SK-N-SH treated with all-trans-retinoic acid at 6 μM for 48 hours (cell line): ENCODE results near the gene LAMA2.

Experiments
- ATAC-seq: fragments of 200-7000 bp; cut with Tn5 transposase; 3 replicates; pipeline ENCODE4 v1.9.1; 2020; ENCODE audit warnings: mild to moderate bottlenecking, moderate library complexity
- ARNTL ChIP-seq: fragments of 450-650 bp; formaldehyde crosslinking; IDR thresholded peaks from 2 replicates; pipeline ENCODE4 v1.5.0; 2020; ENCODE audit warnings: low read depth, mild to moderate bottlenecking, moderate library complexity, borderline replicate concordance
- BACH2 ChIP-seq: fragments of 250-450 bp; sonication (Bioruptor Pico); IDR thresholded peaks from 2 replicates; pipeline ENCODE4 v1.9.0; 2021; ENCODE audit warnings: mild to moderate bottlenecking, borderline replicate concordance
- CSDC2 ChIP-seq: fragments of 250-450 bp; sonication (Bioruptor Pico); IDR thresholded peaks from 2 replicates; pipeline ENCODE4 v1.5.0; 2020; ENCODE audit warnings: mild to moderate bottlenecking, moderate library complexity
- ESRRG ChIP-seq: fragments of 250-450 bp; sonication (Bioruptor Pico); IDR thresholded peaks from 2 replicates; pipeline ENCODE4 v1.6.1; 2021; ENCODE audit warnings: mild to moderate bottlenecking
- GLIS3 ChIP-seq: fragments of 250-450 bp; sonication (Bioruptor Pico); IDR thresholded peaks from 2 replicates; pipeline ENCODE4 v1.5.0; 2020; ENCODE audit warnings: mild to moderate bottlenecking, moderate library complexity
- ISL1 ChIP-seq: fragments of 250-450 bp; sonication (Bioruptor Pico); IDR thresholded peaks from 2 replicates; pipeline ENCODE4 v2.1.2; 2022; ENCODE audit warnings: mild to moderate bottlenecking, moderate library complexity
- OSR1 ChIP-seq: fragments of 250-450 bp; sonication (Bioruptor Pico); IDR thresholded peaks from 2 replicates; pipeline ENCODE4 v1.8.0; 2022; ENCODE audit warnings: moderate library complexity, mild to moderate bottlenecking, inconsistent platforms
- PATZ1 ChIP-seq: fragments of 250-450 bp; sonication (Bioruptor Pico); IDR thresholded peaks from 2 replicates; pipeline ENCODE4 v1.8.0; 2020; ENCODE audit warnings: mild to moderate bottlenecking, moderate library complexity, borderline replicate concordance
- PPARA ChIP-seq: fragments of 250-450 bp; sonication (Bioruptor Pico); IDR thresholded peaks from 2 replicates; pipeline ENCODE4 v1.5.0; 2020; ENCODE audit warnings: mild to moderate bottlenecking, borderline replicate concordance
- RARB ChIP-seq: fragments of 250-450 bp; sonication (Bioruptor Pico); IDR thresholded peaks from 2 replicates; pipeline ENCODE4 v1.8.0; 2021; ENCODE audit warnings: mild to moderate bottlenecking, moderate library complexity
- SNAI2 ChIP-seq: fragments of 250-450 bp; sonication (Bioruptor Pico); IDR thresholded peaks from 2 replicates; pipeline ENCODE4 v1.5.0; 2020; ENCODE audit warnings: mild to moderate bottlenecking, moderate library complexity
- TCF4 ChIP-seq: fragments of 250-450 bp; sonication (Bioruptor Pico); IDR thresholded peaks from 2 replicates; pipeline ENCODE4 v1.8.0; 2021; ENCODE audit warnings: mild to moderate bottlenecking, moderate library complexity, borderline replicate concordance
- TOX ChIP-seq: fragments of 250-450 bp; sonication (Bioruptor Pico); IDR thresholded peaks from 2 replicates; pipeline ENCODE4 v1.8.0; 2021; ENCODE audit warnings: mild to moderate bottlenecking, moderate library complexity, borderline replicate concordance
- TSHZ2 ChIP-seq: fragments of 250-450 bp; sonication (Bioruptor Pico); IDR thresholded peaks from 2 replicates; pipeline ENCODE4 v1.5.0; 2020; ENCODE audit warnings: mild to moderate bottlenecking, moderate library complexity
- ZC3H10 ChIP-seq: fragments of 250-450 bp; sonication (Bioruptor Pico); IDR thresholded peaks from 2 replicates; pipeline ENCODE4 v1.5.1; 2021; ENCODE audit warnings: mild to moderate bottlenecking, moderate library complexity
- ZFP3 ChIP-seq: fragments of 250-450 bp; sonication (Bioruptor Pico); IDR thresholded peaks from 2 replicates; pipeline ENCODE4 v1.5.0; 2020; ENCODE audit warnings: mild to moderate bottlenecking, moderate library complexity
- ZFP30 ChIP-seq: fragments of 450-650 bp; formaldehyde crosslinking; IDR thresholded peaks from 2 replicates; pipeline ENCODE4 v1.5.0; 2022; ENCODE audit warnings: mild to moderate bottlenecking, moderate library complexity
- ZNF565 ChIP-seq: fragments of 450-650 bp; formaldehyde crosslinking; conservative IDR thresholded peaks from 2 replicates; pipeline ENCODE4 v1.5.0; 2020; ENCODE audit warnings: low read depth, mild to moderate bottlenecking, moderate library complexity
- ZNF70 ChIP-seq: fragments of 450-650 bp; formaldehyde crosslinking; IDR thresholded peaks from 2 replicates; pipeline ENCODE4 v1.5.0; 2020; ENCODE audit warnings: mild to moderate bottlenecking, moderate library complexity
- ZNF8 ChIP-seq: fragments of 450-650 bp; formaldehyde crosslinking; IDR thresholded peaks from 2 replicates; pipeline ENCODE4 v1.5.0; 2020; ENCODE audit warnings: mild to moderate bottlenecking, moderate library complexity
- TF ChIP-seq, protein P1 (sequence below): fragments of 250-450 bp; sonication (Bioruptor Pico); IDR thresholded peaks from 2 replicates; pipeline ENCODE4 v1.5.1; 2021; ENCODE audit warnings: mild to moderate bottlenecking, moderate library complexity
- TF ChIP-seq, protein P2 (sequence below): fragments of 250-450 bp; sonication (Bioruptor Pico); IDR thresholded peaks from 2 replicates; pipeline ENCODE4 v1.5.1; 2020; ENCODE audit warnings: low read depth, mild to moderate bottlenecking, moderate library complexity

LAMA2 gene

DNA sequence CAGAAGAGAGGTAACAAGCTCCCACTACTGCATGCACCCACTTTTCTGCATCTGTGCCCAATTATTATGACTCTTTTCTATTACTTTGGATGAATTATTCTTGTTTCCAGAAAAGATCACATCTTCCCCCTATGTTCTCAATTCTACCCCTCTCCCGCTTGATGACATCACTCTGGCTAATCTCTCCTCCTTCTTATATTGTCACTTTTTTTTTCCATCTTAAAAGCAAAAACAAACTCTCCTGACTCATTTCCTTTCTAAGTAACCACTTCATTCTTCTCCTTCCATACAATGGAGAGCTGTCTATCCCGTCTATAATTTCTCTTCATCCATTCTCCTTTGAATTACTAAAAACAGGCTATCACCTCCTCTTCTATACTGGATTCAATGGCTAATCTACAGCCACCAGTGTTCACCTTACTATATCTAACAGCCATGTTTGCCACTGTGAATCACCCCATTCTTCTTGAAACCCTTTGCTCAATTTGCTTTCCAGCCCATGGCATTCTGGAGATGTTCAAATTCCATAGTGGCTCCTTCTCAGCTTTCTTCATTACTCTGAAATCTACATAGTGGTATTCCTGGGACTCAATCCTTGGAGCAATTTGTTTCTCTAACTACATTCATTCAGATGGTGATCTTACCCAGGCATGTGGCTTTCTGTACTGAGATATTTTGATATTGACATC is 448.7 kb downstream of the LAMA2 start:
- ATAC-seq: no peak; the same call in 2 of the 3 replicates
- TF ChIP-seq PPARA (CRISPR knock-in tag) (no peak), OSR1 (CRISPR knock-in tag) (no peak), ZFP3 (CRISPR knock-in tag) (no peak), ZNF565 (CRISPR knock-in tag) (no peak), PATZ1 (CRISPR knock-in tag) (no peak), CSDC2 (CRISPR knock-in tag) (no peak), TOX (CRISPR knock-in tag) (no peak), BACH2 (no peak), TCF4 (no peak)

DNA sequence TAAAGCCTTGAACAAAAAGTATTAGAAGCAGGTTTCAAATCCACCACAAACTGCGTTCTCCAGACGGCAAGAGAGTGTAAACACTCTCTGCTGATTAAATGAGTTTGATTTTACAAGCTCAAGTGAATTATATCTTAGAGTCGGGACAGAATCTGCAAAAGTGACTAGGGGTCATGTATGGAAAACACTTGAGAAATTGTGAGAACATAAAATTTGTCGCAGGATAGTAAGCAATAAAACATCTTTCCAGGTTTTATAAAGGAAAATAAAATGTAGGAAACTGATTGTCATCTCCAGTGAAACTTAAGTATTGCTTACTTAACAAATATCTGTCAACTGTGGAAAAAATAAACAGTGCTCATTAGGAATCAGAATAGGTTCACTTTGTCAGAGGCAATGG is 452.9 kb downstream of the LAMA2 start:
- ATAC-seq: no peak
- TF ChIP-seq CSDC2 (CRISPR knock-in tag) (no peak), ESRRG (CRISPR knock-in tag) (no peak), PATZ1 (CRISPR knock-in tag) (no peak), ZNF70 (CRISPR knock-in tag) (no peak), RARB (CRISPR knock-in tag) (no peak), ISL1 (no peak), BACH2 (no peak), SNAI2 (CRISPR knock-in tag) (no peak), ZNF8 (CRISPR knock-in tag) (no peak), ZFP30 (CRISPR knock-in tag) (no peak), ZC3H10 (CRISPR knock-in tag) (no peak), GLIS3 (CRISPR knock-in tag) (no peak), ARNTL (no peak), TCF4 (no peak), PPARA (CRISPR knock-in tag) (no peak), OSR1 (CRISPR knock-in tag) (no peak), TOX (CRISPR knock-in tag) (no peak), ZNF565 (CRISPR knock-in tag) (no peak)
- TF ChIP-seq, protein P1, sequence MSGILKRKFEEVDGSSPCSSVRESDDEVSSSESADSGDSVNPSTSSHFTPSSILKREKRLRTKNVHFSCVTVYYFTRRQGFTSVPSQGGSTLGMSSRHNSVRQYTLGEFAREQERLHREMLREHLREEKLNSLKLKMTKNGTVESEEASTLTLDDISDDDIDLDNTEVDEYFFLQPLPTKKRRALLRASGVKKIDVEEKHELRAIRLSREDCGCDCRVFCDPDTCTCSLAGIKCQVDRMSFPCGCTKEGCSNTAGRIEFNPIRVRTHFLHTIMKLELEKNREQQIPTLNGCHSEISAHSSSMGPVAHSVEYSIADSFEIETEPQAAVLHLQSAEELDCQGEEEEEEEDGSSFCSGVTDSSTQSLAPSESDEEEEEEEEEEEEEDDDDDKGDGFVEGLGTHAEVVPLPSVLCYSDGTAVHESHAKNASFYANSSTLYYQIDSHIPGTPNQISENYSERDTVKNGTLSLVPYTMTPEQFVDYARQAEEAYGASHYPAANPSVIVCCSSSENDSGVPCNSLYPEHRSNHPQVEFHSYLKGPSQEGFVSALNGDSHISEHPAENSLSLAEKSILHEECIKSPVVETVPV (CRISPR knock-in tag): no peak
- TF ChIP-seq, protein P2, sequence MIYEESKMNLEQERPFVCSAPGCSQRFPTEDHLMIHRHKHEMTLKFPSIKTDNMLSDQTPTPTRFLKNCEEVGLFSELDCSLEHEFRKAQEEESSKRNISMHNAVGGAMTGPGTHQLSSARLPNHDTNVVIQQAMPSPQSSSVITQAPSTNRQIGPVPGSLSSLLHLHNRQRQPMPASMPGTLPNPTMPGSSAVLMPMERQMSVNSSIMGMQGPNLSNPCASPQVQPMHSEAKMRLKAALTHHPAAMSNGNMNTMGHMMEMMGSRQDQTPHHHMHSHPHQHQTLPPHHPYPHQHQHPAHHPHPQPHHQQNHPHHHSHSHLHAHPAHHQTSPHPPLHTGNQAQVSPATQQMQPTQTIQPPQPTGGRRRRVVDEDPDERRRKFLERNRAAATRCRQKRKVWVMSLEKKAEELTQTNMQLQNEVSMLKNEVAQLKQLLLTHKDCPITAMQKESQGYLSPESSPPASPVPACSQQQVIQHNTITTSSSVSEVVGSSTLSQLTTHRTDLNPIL (CRISPR knock-in tag): no peak

DNA sequence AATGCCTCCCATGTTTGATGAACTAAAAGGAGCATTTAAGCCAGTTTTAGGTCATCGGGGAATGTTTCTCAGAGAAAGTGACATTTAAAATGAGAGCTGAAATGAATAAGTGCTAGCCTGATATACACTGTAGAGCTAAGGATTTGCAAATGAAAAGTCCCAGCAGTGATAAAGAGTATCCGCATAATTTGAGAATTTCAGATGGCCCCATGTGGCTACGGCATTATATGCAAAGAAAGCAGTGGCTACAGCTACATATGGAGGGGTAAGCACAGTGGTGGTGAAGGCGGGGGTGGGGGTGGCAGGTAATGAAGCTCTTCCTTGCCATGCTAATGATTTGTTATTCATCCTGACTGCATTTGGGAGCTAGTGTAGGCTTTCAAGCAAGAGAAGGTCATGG is 455.7 kb downstream of the LAMA2 start:
- ATAC-seq: no peak
- no peak for TF ChIP-seq ZNF565 (CRISPR knock-in tag)
- TF ChIP-seq ZFP30 (CRISPR knock-in tag): no peak
- TF ChIP-seq ZC3H10 (CRISPR knock-in tag): no peak
- no peak for TF ChIP-seq ZFP3 (CRISPR knock-in tag)
- TF ChIP-seq BACH2: no peak
- no peak for TF ChIP-seq CSDC2 (CRISPR knock-in tag)
- no peak for TF ChIP-seq TSHZ2 (CRISPR knock-in tag)
- no peak for TF ChIP-seq ESRRG (CRISPR knock-in tag)
- TF ChIP-seq PATZ1 (CRISPR knock-in tag): no peak
